Measurements from ENCODE around the gene B4GALT1.

Gene B4GALT1

GRCh38 chr9:33172256-33173238 lies 5.4 kb upstream of the B4GALT1 start:
- TF ChIP-seq CTCF (conservative IDR thresholded peaks at IDR 0.05; ENCODE audit: low read depth, low read length) = no peak
- DNase-seq (ENCODE audit: low read depth) = no peak
- H3K4me3 ChIP-seq (ENCODE audit: low read length) = no peak overlapping the region

GRCh38 chr9:33170464-33171415 lies 3.6 kb upstream of the B4GALT1 start:
- TF ChIP-seq CTCF (conservative IDR thresholded peaks at IDR 0.05; ENCODE audit: low read depth, low read length) = peak; percentile 53
- DNase-seq (ENCODE audit: low read depth) = no peak
- H3K4me3 ChIP-seq (ENCODE audit: low read length) = no peak overlapping the region

- no peak overlapping the region for H3K4me3 ChIP-seq (ENCODE audit: low read length)
- TF ChIP-seq CTCF (conservative IDR thresholded peaks at IDR 0.05; ENCODE audit: low read depth, low read length) = no peak
- no peak for DNase-seq (ENCODE audit: low read depth)
These were observed 1.9 kb upstream of the B4GALT1 start for GRCh38 chr9:33168941-33169544.

GRCh38 chr9:33167972-33168461 lies 881 bp upstream of the B4GALT1 start:
- no peak for DNase-seq (ENCODE audit: low read depth)
- peak overlapping the region; percentile 50 for H3K4me3 ChIP-seq (ENCODE audit: low read length)
- TF ChIP-seq CTCF (conservative IDR thresholded peaks at IDR 0.05; ENCODE audit: low read depth, low read length) = no peak

- peak overlapping the region; percentile 85 for H3K4me3 ChIP-seq (ENCODE audit: low read length)
- no peak for DNase-seq (ENCODE audit: low read depth)
- no peak for TF ChIP-seq CTCF (conservative IDR thresholded peaks at IDR 0.05; ENCODE audit: low read depth, low read length)
These were observed 679 bp downstream of the B4GALT1 start for GRCh38 chr9:33166231-33167083.

Measured in retinal pigment epithelial cell (primary cell).